ENCODE measurements around the gene MAN2C1. TPM values are rescaled to one million over a fixed set of nuclear protein-coding genes. Genes with fewer than 3 reads are reported as not detected.
"Not testable (repeated sequence)": the region's sequence is repeated elsewhere in the genome, so short reads cannot be mapped to it uniquely, and the experiment has no call there.

MAN2C1 gene
- total RNA-seq, 1 experiment from 2014 or later: 148 TPM

- DNase-seq (ENCODE audit: low spot score): no peak
- Mint-ChIP-seq H3K36me3 (no peaks in the 10 kb centered on the region), H3K4me1 (no peaks in the 10 kb centered on the region), H3K9me3 (peaks cover 7% of the 10 kb centered on the region), H3K27me3 (ENCODE audit: low read depth) (peaks cover 13% of the 10 kb centered on the region), H3K27ac (no peak overlapping the region), H3K4me3 (no peak overlapping the region)
- TF ChIP-seq CREM (CRISPR knock-in tag; IDR thresholded peaks at IDR 0.05) (no peak), ZNF232 (CRISPR knock-in tag; IDR thresholded peaks at IDR 0.05) (no peak), FOXP4 (CRISPR knock-in tag; IDR thresholded peaks at IDR 0.05) (no peak), SMAD3 (CRISPR knock-in tag; IDR thresholded peaks at IDR 0.05; ENCODE audit: borderline replicate concordance) (no peak), ZNF425 (CRISPR knock-in tag; conservative IDR thresholded peaks at IDR 0.05) (no peak), OVOL2 (CRISPR knock-in tag; IDR thresholded peaks at IDR 0.05; ENCODE audit: borderline replicate concordance) (no peak), SOX15 (CRISPR knock-in tag; IDR thresholded peaks at IDR 0.05) (no peak)
- no peak for ATAC-seq
- CTCF ChIA-PET: no interaction called here
- POLR2A ChIA-PET: no interaction called here
Measured at GRCh38 chr15:75325922-75326321, 42.5 kb downstream of the MAN2C1 start.

GRCh38 chr15:75321711-75322110 is 46.7 kb downstream of the MAN2C1 start:
- ATAC-seq: no peak
- no peak for DNase-seq (ENCODE audit: low spot score)
- no peak overlapping the region for H3K4me3 Mint-ChIP-seq
- H3K27me3 Mint-ChIP-seq (ENCODE audit: low read depth): peaks cover 26% of the 10 kb centered on the region
- H3K4me1 Mint-ChIP-seq: no peaks in the 10 kb centered on the region
- no peak overlapping the region for H3K27ac Mint-ChIP-seq
- CTCF ChIA-PET: interaction anchor here (1.3 kb wide), 1 partner anchor 46 kb away, joined by 4 read pairs; no protein-coding TSS in a partner anchor
- H3K36me3 Mint-ChIP-seq: no peaks in the 10 kb centered on the region
- H3K9me3 Mint-ChIP-seq: peaks cover 19% of the 10 kb centered on the region
- POLR2A ChIA-PET: no interaction called here
- TF ChIP-seq ZMAT4 (CRISPR knock-in tag; IDR thresholded peaks at IDR 0.05) (no peak), E2F5 (CRISPR knock-in tag; IDR thresholded peaks at IDR 0.05) (no peak), ERG (CRISPR knock-in tag; IDR thresholded peaks at IDR 0.05) (no peak), FOXP1 (CRISPR knock-in tag; IDR thresholded peaks at IDR 0.05; ENCODE audit: borderline replicate concordance) (no peak), GRHL2 (CRISPR knock-in tag; IDR thresholded peaks at IDR 0.05; ENCODE audit: insufficient replicate concordance, severe bottlenecking) (no peak), ZNF416 (CRISPR knock-in tag; IDR thresholded peaks at IDR 0.05) (no peak)

GRCh38 chr15:75319231-75319897 is 49.0 kb downstream of the MAN2C1 start:
- ATAC-seq; DNase-seq (ENCODE audit: low spot score); H3K36me3 Mint-ChIP-seq; CTCF ChIA-PET; H3K4me1 Mint-ChIP-seq; H3K4me3 Mint-ChIP-seq; H3K27ac Mint-ChIP-seq; POLR2A ChIA-PET: not testable (repeated sequence)
- Mint-ChIP-seq H3K9me3 (peaks cover 19% of the 10 kb centered on the region), H3K27me3 (ENCODE audit: low read depth) (peaks cover 28% of the 10 kb centered on the region)
